Stomach smooth muscle (tissue), 2 donors: ENCODE results near the gene MAB21L3.

ENCODE experiments used
- H3K27ac ChIP-seq: one replicate; pipeline ENCODE4 v1.7.0; 2013; ENCODE audit warnings: mild to moderate bottlenecking, low read length, inconsistent platforms
- H3K27me3 ChIP-seq, 2 donors: one replicate each; pipeline ENCODE4 v1.7.0; 2013; ENCODE audit warnings: low read length in 2 of 2; ENCODE audit not compliant: insufficient read depth in 2 of 2, control insufficient read depth in 1 of 2
- H3K36me3 ChIP-seq, 2 donors: one replicate each; pipeline ENCODE4 v1.7.0; 2013; ENCODE audit warnings: low read length in 2 of 2; ENCODE audit not compliant: control insufficient read depth in 2 of 2, insufficient read depth in 2 of 2
- H3K4me1 ChIP-seq: one replicate; pipeline ENCODE4 v1.7.0; 2013; ENCODE audit warnings: low read length; ENCODE audit not compliant: control insufficient read depth, insufficient read depth
- H3K4me3 ChIP-seq, 2 donors: one replicate each; pipeline ENCODE4 v1.7.0; 2013; ENCODE audit warnings: low read length in 2 of 2
- H3K9ac ChIP-seq, 2 donors: one replicate each; pipeline ENCODE4 v1.7.0; 2013; ENCODE audit warnings: low read length in 2 of 2, mild to moderate bottlenecking in 1 of 2
- H3K9me3 ChIP-seq, 2 donors: one replicate each; pipeline ENCODE4 v1.7.0; 2013; ENCODE audit warnings: low read length in 2 of 2; ENCODE audit not compliant: control insufficient read depth in 2 of 2
- donor health status: healthy.
- donor health status: Pancreatic carcinoma.

MAB21L3 gene

GRCh38 chr1:116164604-116165368 lies 53.6 kb downstream of the MAB21L3 start:
- Histone ChIP-seq H3K4me3 (peak overlapping the region in 1 of 2 donors; percentile 15), H3K27ac (peak overlapping the region; percentile 49), H3K9ac (peak overlapping the region in 1 of 2 donors; percentile 23)

DNA sequence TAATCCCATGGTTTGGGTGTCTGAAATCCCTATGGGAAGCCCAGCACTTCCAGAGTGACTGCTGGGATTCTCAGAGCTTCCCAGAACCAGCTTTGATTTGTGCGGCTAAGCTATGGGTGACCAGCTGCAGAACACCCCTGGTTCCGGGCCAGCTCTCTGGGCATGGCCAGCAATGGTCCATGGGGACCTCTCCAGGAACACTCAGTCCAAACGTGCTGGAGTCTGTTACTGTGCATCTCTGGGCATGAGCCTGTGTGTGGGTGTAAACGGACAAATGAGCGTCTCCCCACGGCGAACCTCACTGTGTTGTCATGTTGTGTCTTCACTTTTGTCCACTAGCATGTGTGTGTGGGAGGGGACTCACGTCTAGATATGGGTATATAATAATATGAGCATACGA lies 54.4 kb downstream of the MAB21L3 start:
- peak overlapping the region in 1 of 2 donors; percentile 23 for H3K9ac ChIP-seq
- H3K4me3 ChIP-seq: no peak overlapping the region
- peaks cover 23% of the 10 kb centered on the region for H3K4me1 ChIP-seq
- H3K27me3 ChIP-seq: no peaks in the 10 kb centered on the region
- H3K36me3 ChIP-seq: no peaks in the 10 kb centered on the region
- no peaks in the 10 kb centered on the region for H3K9me3 ChIP-seq
- H3K27ac ChIP-seq: peak overlapping the region; percentile 49

More at GRCh38 chr1:116164604-116165368, 53.6 kb downstream of the MAB21L3 start:
- no peaks in the 10 kb centered on the region for H3K9me3 ChIP-seq
- H3K27me3 ChIP-seq: no peaks in the 10 kb centered on the region
- H3K36me3 ChIP-seq: no peaks in the 10 kb centered on the region
- peaks cover 23% of the 10 kb centered on the region for H3K4me1 ChIP-seq

GRCh38 chr1:116166011-116166571 lies 54.9 kb downstream of the MAB21L3 start:
- Histone ChIP-seq H3K4me3 (no peak overlapping the region), H3K9me3 (no peaks in the 10 kb centered on the region), H3K9ac (no peak overlapping the region), H3K27ac (no peak overlapping the region), H3K36me3 (no peaks in the 10 kb centered on the region), H3K4me1 (peaks cover 23% of the 10 kb centered on the region), H3K27me3 (no peaks in the 10 kb centered on the region)

DNA sequence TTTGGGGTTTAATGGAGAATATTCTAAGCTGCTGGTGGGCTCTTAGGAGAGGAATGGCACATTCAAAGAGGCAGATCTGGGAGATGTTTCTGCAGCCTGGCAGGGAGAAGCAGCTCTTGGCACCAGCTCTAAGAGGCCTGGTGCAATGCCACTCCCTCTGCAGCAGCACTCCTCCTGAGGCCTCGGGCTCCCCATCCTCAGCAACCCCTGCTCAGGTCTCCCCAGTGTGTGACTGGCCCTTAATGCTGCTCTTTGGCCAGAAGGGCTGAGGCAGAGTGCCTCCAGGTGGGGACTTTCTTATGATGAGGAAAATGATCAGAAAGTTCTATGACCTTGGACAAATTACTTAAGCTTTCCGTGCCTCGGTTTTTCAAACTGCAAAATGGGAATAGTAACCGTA lies 55.5 kb downstream of the MAB21L3 start:
- H3K9ac ChIP-seq: no peak overlapping the region
- H3K27me3 ChIP-seq: no peaks in the 10 kb centered on the region
- no peaks in the 10 kb centered on the region for H3K9me3 ChIP-seq
- no peaks in the 10 kb centered on the region for H3K36me3 ChIP-seq
- peaks cover 23% of the 10 kb centered on the region for H3K4me1 ChIP-seq
- H3K27ac ChIP-seq: no peak overlapping the region
- no peak overlapping the region for H3K4me3 ChIP-seq

DNA sequence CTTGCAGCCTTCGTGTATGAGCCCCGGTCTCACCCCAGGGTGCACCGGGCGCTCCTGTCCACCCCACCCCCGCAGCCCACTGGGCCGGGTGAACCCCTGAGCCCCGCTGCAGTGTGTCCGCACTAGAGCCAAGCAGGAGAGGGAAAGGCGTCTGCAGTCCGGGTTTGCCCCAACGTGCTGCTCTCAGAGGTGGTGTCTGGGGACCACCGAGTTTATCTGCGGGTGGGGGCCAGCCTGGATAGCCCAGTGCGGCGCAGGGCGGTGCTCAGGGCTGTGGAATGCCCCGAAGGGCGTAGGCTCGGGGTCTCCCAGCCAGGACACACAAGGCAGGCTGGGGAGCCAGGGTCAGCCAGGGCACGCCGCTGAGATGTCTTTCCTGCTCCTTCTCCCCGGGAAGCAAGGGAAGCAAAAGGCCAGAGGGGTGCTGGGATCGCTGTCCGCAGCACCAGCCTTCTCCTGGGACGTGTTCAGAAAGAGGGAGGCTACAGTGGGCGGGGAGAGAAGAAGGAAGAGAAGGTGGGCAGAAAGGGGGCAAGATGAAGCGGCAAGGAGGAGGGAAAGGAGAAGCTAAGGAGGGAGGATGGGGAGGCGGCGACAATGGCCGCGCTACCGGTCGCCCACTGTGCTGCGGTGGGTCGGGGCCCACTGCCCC lies 56.6 kb downstream of the MAB21L3 start:
- Histone ChIP-seq H3K9ac (peak overlapping the region; percentile 74 to 83), H3K4me1 (peaks cover 23% of the 10 kb centered on the region), H3K36me3 (no peaks in the 10 kb centered on the region), H3K27me3 (no peaks in the 10 kb centered on the region), H3K9me3 (no peaks in the 10 kb centered on the region), H3K4me3 (peak overlapping the region; percentile 70 to 80), H3K27ac (peak overlapping the region; percentile 46)

- H3K4me1 ChIP-seq: peaks cover 23% of the 10 kb centered on the region
- no peaks in the 10 kb centered on the region for H3K9me3 ChIP-seq
- peak overlapping the region; percentile 70 to 80 for H3K4me3 ChIP-seq
- peak overlapping the region; percentile 74 to 83 for H3K9ac ChIP-seq
- H3K27me3 ChIP-seq: peaks cover 0 to 4% of the 10 kb centered on the region in 2 donors
- peak overlapping the region; percentile 46 for H3K27ac ChIP-seq
- no peaks in the 10 kb centered on the region for H3K36me3 ChIP-seq
These were observed 57.3 kb downstream of the MAB21L3 start for GRCh38 chr1:116168277-116169032.

- peaks cover 0 to 4% of the 10 kb centered on the region in 2 donors for H3K27me3 ChIP-seq
- H3K9ac ChIP-seq: no peak overlapping the region
- H3K9me3 ChIP-seq: no peaks in the 10 kb centered on the region
These were observed 58.7 kb downstream of the MAB21L3 start for GRCh38 chr1:116169898-116170297.

DNA sequence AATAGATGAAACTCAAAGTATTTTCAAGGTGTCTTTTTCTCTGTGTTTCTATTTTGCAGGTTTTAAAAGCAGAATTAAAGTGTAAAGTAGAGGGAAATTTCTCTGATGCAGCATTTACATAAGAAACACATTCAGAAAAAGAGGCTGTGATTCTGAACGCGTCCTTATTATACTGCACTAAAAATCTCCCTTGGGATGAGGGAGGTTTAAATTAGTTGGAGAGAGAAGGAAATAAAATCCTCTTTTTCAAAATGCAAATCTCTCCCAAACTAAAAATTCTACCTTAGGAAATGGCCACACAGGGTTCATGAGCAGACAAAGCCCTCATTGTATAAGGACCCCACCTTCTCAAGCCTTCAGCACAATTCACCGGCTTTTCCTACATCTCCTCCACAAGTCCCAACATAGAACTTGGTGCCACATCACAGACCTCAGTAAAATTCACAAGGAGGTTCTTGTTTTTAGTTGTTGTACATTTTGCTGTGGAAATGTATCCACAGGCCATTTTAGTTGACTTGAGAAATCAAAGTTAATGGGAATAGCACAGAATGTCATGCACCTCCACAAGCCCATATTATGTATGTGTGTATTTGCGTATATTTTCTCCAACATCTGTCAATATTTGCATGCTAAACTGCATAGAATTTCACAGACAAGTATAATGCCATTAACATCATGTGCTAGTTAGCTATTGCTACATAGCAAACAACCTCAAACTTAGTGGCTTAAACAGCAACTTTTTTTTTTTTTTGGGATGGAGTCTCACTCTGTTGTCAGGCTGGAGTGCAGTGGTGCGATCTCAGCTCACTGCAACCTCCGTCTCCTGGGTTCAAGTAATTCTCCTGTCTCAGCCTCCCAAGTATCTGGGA lies 59.8 kb downstream of the MAB21L3 start:
- no peak overlapping the region for H3K27ac ChIP-seq
- H3K4me3 ChIP-seq: no peak overlapping the region
- H3K4me1 ChIP-seq: peaks cover 17% of the 10 kb centered on the region
- H3K27me3 ChIP-seq: peaks cover 0 to 5% of the 10 kb centered on the region in 2 donors
- H3K9ac ChIP-seq: no peak overlapping the region
- H3K36me3 ChIP-seq: no peaks in the 10 kb centered on the region
- no peaks in the 10 kb centered on the region for H3K9me3 ChIP-seq

More at GRCh38 chr1:116169898-116170297, 58.7 kb downstream of the MAB21L3 start:
- Histone ChIP-seq H3K4me3 (no peak overlapping the region), H3K27ac (no peak overlapping the region), H3K36me3 (no peaks in the 10 kb centered on the region), H3K4me1 (peaks cover 21% of the 10 kb centered on the region)

DNA sequence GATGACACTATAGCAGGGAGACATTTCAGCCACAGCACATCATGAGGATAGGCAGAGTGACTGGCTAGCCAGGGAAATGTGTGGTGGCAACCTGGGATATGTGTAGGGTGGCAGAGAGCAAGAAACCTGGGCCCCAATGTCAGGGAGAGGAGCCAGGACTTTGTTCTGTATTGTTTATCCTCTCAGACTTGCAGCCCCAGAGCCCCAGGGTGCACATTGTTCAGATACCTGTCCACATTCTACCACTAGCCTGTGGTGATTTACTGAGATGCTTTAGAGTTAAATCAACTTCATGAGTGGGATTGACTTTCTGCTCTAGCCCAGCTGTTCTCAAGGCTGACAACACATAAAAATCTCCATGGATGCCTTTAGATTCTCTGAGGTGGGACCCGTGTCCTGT lies 61.5 kb downstream of the MAB21L3 start:
- Histone ChIP-seq H3K4me3 (no peak overlapping the region), H3K9me3 (no peaks in the 10 kb centered on the region), H3K27ac (no peak overlapping the region), H3K36me3 (no peaks in the 10 kb centered on the region), H3K9ac (no peak overlapping the region), H3K27me3 (peaks cover 0 to 5% of the 10 kb centered on the region in 2 donors), H3K4me1 (peaks cover 13% of the 10 kb centered on the region)

DNA sequence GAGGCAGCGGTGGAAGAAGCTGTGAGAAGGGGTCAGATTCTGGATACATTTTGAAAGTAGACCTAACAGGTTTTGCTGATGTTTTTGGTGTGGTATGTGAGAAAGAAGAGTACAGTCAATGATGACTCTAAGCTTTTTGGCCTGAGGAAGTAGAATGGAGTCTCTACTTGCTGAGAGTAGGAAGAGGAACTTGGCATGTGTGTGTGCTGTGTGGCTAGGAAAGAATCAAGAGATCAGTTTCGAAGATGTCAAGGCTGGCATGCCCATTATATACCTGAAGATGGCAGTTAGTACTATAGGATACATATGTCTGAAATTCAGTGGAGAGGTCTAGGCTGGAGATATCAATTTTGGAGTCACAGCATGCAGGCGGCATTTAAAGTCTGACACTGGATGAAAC lies 64.4 kb downstream of the MAB21L3 start:
- Histone ChIP-seq H3K27ac (no peak overlapping the region), H3K4me3 (no peak overlapping the region), H3K4me1 (no peaks in the 10 kb centered on the region), H3K9me3 (no peaks in the 10 kb centered on the region), H3K36me3 (no peaks in the 10 kb centered on the region), H3K27me3 (peaks cover 0 to 5% of the 10 kb centered on the region in 2 donors), H3K9ac (no peak overlapping the region)
